K562 (cell line): ENCODE data around the gene TINCR.
"Not testable (repeated sequence)": the region's sequence is repeated elsewhere in the genome, so short reads cannot be mapped to it uniquely, and the experiment has no call there.

ENCODE experiments used
- KLF1 ChIP-seq: fragments of 450-650 bp; IDR thresholded peaks from 2 replicates; pipeline ENCODE4 v1.6.1; 2016; ENCODE audit warnings: missing genetic modification characterization, missing compliant biosample characterization
- RBM25 ChIP-seq: fragments of 200-400 bp; formaldehyde crosslinking; IDR thresholded peaks from 2 replicates; pipeline ENCODE4 v1.6.1; 2018; ENCODE audit warnings: low read length, low read depth, moderate library complexity; ENCODE audit not compliant: severe bottlenecking
- ZBTB26 ChIP-seq: fragments of 450-650 bp; formaldehyde crosslinking; IDR thresholded peaks from 2 replicates; pipeline ENCODE4 v1.4.0; 2022; ENCODE audit warnings: missing genetic modification characterization
- ZNF263 ChIP-seq: sonication (generic); formaldehyde crosslinking; IDR thresholded peaks from 2 replicates; pipeline ENCODE4 v1.8.0; 2022; ENCODE audit warnings: mild to moderate bottlenecking, missing genetic modification reagents, borderline replicate concordance

GRCh38 chr19:5608766-5609165 is 41.0 kb upstream of the TINCR start:
- not testable (repeated sequence) for TF ChIP-seq KLF1; RBM25; ZNF263; ZBTB26 (CRISPR knock-in tag)
